ENCODE data around the gene IGFBP2.

DNA sequence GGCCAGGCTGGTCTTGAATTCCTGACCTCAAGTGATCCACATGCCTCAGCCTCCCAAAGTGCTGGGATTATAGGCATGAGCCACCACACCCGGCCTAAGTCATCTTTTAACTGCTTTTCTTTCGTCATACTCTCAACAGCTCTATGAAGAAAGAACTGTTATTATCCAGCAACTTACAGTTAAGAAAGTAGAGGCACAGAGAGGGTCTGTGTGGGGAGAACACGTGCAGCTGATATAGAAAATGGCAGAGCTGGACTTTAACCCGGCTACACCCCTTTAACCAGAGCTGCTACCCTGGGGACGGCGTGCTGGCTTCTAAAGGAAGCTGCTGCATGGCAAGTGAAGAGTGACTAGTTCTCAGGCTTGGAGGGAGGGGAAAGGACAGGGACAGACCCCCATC, 25.5 kb downstream of the IGFBP2 start:
- no peak for TF ChIP-seq BHLHE40 (IDR thresholded peaks at IDR 0.05; ENCODE audit: borderline replicate concordance)
- TF ChIP-seq, protein P1, sequence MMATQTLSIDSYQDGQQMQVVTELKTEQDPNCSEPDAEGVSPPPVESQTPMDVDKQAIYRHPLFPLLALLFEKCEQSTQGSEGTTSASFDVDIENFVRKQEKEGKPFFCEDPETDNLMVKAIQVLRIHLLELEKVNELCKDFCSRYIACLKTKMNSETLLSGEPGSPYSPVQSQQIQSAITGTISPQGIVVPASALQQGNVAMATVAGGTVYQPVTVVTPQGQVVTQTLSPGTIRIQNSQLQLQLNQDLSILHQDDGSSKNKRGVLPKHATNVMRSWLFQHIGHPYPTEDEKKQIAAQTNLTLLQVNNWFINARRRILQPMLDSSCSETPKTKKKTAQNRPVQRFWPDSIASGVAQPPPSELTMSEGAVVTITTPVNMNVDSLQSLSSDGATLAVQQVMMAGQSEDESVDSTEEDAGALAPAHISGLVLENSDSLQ (IDR thresholded peaks at IDR 0.05) = no peak
- TF ChIP-seq SUZ12 (IDR thresholded peaks at IDR 0.05) = no peak
- no peak for TF ChIP-seq FOXK2 (IDR thresholded peaks at IDR 0.05)
- TF ChIP-seq ZNF384 (IDR thresholded peaks at IDR 0.05) = no peak
- no peak for TF ChIP-seq FOXA1 (IDR thresholded peaks at IDR 0.05)
- no peak for TF ChIP-seq SP1 (IDR thresholded peaks at IDR 0.05)
- no peak for TF ChIP-seq ARNT (IDR thresholded peaks at IDR 0.05)
- TF ChIP-seq TARDBP (IDR thresholded peaks at IDR 0.05) = no peak
- TF ChIP-seq ELF4 (IDR thresholded peaks at IDR 0.05) = no peak
- no peak for TF ChIP-seq FOXM1 (IDR thresholded peaks at IDR 0.05; ENCODE audit: borderline replicate concordance)

Measured in HEK293T (cell line).